NCI-H2171 treated with DMSO at 0.1 percent for 48 hours (cell line): ENCODE results near the gene IRAK2.

Source experiments
- DNase-seq: peaks from one replicate; lab custom pipeline; 2025; lab: John Stamatoyannopoulos, UW

The IRAK2 gene

GRCh38 chr3:10189557-10190354 is 25.0 kb downstream of the IRAK2 start:
- peak; percentile 22 for DNase-seq

- DNase-seq: no peak
Measured at GRCh38 chr3:10192953-10193691, 28.4 kb downstream of the IRAK2 start.

- DNase-seq: no peak
Measured at GRCh38 chr3:10193692-10194327, 29.1 kb downstream of the IRAK2 start.

GRCh38 chr3:10194328-10195071 is 29.8 kb downstream of the IRAK2 start:
- DNase-seq: peak; percentile 12

- no peak for DNase-seq
Measured at GRCh38 chr3:10195366-10196089, 30.8 kb downstream of the IRAK2 start.

- DNase-seq: no peak
Measured at GRCh38 chr3:10196389-10197052, 31.8 kb downstream of the IRAK2 start.

- no peak for DNase-seq
Measured at GRCh38 chr3:10198226-10198625, 33.5 kb downstream of the IRAK2 start.

GRCh38 chr3:10198761-10199649 is 34.3 kb downstream of the IRAK2 start:
- no peak for DNase-seq

GRCh38 chr3:10204921-10205320 is 40.2 kb downstream of the IRAK2 start:
- no peak for DNase-seq

- DNase-seq: no peak
Measured at GRCh38 chr3:10205451-10206165, 40.9 kb downstream of the IRAK2 start.

GRCh38 chr3:10206166-10206511 is 41.4 kb downstream of the IRAK2 start:
- DNase-seq: no peak

- no peak for DNase-seq
Measured at GRCh38 chr3:10213156-10213792, 48.6 kb downstream of the IRAK2 start.

GRCh38 chr3:10215578-10216368 is 51.1 kb downstream of the IRAK2 start:
- no peak for DNase-seq

GRCh38 chr3:10217359-10217758 is 52.6 kb downstream of the IRAK2 start:
- DNase-seq: no peak

GRCh38 chr3:10219737-10220136 is 55.0 kb downstream of the IRAK2 start:
- no peak for DNase-seq

- no peak for DNase-seq
Measured at GRCh38 chr3:10223676-10224639, 59.2 kb downstream of the IRAK2 start.
